Neutrophil (primary cell): ENCODE data around the gene CDC25B.

Source experiments
- H3K27ac ChIP-seq: fragments of 200-600 bp; sonication (generic); 2 replicates; pipeline ENCODE4 v1.5.1; 2016; ENCODE audit warnings: mild to moderate bottlenecking, moderate library complexity
- H3K27me3 ChIP-seq: fragments of 200-600 bp; sonication (generic); 2 replicates; pipeline ENCODE4 v1.6.0; 2016; ENCODE audit warnings: mild to moderate bottlenecking
- H3K36me3 ChIP-seq: fragments of 200-600 bp; sonication (generic); 2 replicates; pipeline ENCODE4 v1.5.1; 2017
- H3K4me1 ChIP-seq, 2 experiments: fragments of 200-600 bp in 1 of 2; sonication (generic) in 1 of 2; 1 replicate in 1 of 2; 2 replicates in 1 of 2; pipeline versions ENCODE4 v1.5.1 to v1.6.1; 2013 to 2016; ENCODE audit warnings: low read depth in 1 of 2, low read length in 1 of 2, mild to moderate bottlenecking in 1 of 2, moderate library complexity in 1 of 2; ENCODE audit not compliant: control insufficient read depth in 1 of 2, insufficient read depth in 1 of 2
- H3K4me3 ChIP-seq, 2 experiments: fragments of 200-600 bp in 1 of 2; sonication (generic) in 1 of 2; 1 replicate in 1 of 2; 2 replicates in 1 of 2; pipeline ENCODE4 v1.5.1; 2013 to 2016; ENCODE audit warnings: low read depth in 1 of 2, low read length in 1 of 2, mild to moderate bottlenecking in 1 of 2, moderate library complexity in 1 of 2
- H3K9me3 ChIP-seq: fragments of 200-600 bp; sonication (generic); 2 replicates; pipeline ENCODE4 v1.5.1; 2016
- CTCF ChIP-seq: fragments of 200-600 bp; sonication (generic); IDR thresholded peaks from 2 replicates; pipeline ENCODE4 v1.5.1; 2016; ENCODE audit warnings: antibody characterized with exemption

Gene CDC25B

DNA sequence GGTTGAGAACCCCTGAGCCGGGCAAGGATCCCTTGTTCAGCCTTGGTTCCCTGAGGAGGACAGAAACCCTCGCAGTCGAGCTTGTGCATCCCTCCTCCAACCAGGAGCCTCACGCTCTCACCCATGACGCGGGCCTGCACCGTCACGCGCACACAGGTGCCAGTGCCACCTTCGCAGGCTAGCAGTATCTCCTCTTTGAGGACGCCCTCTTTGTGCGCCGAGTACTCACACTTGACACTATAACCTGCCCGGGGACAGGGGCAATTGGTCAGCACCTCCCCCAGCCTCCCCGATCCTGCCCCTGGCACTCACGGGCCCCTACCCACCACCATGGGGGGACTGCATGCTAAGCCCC, 41.9 kb upstream of the CDC25B start:
- no peak for TF ChIP-seq CTCF
- H3K27me3 ChIP-seq = peaks cover 7% of the 10 kb centered on the region
- peaks cover 18 to 22% of the 10 kb centered on the region in 2 experiments for H3K4me1 ChIP-seq
- H3K27ac ChIP-seq = no peak overlapping the region
- peaks cover 58% of the 10 kb centered on the region for H3K36me3 ChIP-seq
- no peaks in the 10 kb centered on the region for H3K9me3 ChIP-seq
- no peak overlapping the region for H3K4me3 ChIP-seq

- H3K27ac ChIP-seq = no peak overlapping the region
- H3K9me3 ChIP-seq = no peaks in the 10 kb centered on the region
- peaks cover 59% of the 10 kb centered on the region for H3K36me3 ChIP-seq
- peaks cover 18 to 22% of the 10 kb centered on the region in 2 experiments for H3K4me1 ChIP-seq
- H3K4me3 ChIP-seq = no peak overlapping the region
- peaks cover 7% of the 10 kb centered on the region for H3K27me3 ChIP-seq
- no peak for TF ChIP-seq CTCF
Measured at GRCh38 chr20:3755269-3755668, 40.8 kb upstream of the CDC25B start.

DNA sequence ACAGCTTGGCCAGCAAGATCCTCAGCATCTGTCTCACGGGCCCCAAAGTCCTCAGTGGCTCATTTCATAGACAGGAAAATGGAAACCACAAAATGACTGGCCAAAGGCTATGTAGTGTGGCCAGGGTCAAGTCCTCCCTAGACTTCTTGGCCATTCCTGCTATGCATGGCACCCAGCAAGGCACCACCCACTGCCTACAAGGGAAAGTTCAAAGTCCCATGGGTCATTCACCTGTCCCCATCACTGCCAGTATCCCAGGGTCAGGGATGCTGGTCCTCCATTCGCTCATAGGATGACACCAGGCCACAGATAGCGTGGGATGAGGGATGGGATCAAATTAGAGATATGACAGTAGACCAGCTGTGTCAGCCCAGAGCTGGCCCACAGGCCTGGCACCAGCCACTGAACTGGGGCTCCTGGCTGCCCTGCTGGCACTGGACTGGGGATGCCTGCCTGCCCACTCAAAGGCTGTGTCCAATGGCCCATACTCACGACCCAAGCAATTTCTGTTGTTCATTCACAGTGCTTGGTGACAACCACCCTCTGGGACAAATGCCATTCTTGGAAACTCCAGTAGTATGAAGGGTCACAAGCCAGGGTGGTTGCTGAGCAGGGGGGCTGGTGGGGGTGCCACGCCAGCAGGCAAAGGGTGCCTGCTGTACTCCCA, 40.2 kb upstream of the CDC25B start:
- Histone ChIP-seq H3K27me3 (peaks cover 7% of the 10 kb centered on the region), H3K4me3 (no peak overlapping the region), H3K27ac (no peak overlapping the region), H3K9me3 (no peaks in the 10 kb centered on the region), H3K36me3 (peaks cover 55% of the 10 kb centered on the region), H3K4me1 (peaks cover 18 to 23% of the 10 kb centered on the region in 2 experiments)
- TF ChIP-seq CTCF = no peak

DNA sequence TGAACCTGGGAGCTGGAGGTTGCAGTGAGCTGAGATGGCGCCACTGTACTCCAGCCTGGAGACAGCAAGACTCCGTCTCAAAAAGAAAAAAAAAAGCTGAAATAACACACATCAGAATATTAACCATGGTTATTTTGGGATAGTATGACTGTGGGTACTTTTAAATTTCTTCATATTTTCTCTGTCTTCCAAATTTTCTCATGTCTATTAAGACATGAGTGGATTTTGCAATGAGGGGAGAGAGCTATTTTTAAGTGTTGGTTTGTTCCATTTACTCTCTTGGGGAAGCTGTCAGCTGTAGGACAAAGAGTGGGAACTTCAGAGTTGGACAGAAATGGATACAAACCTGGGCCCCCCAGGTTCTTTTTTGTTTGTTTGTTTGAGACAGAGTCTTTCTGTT, 38.8 kb upstream of the CDC25B start:
- Histone ChIP-seq H3K4me1 (peaks cover 10 to 18% of the 10 kb centered on the region in 2 experiments), H3K4me3 (no peak overlapping the region), H3K36me3 (peaks cover 47% of the 10 kb centered on the region), H3K9me3 (no peaks in the 10 kb centered on the region), H3K27ac (no peak overlapping the region), H3K27me3 (peaks cover under 1% of the 10 kb centered on the region)
- no peak for TF ChIP-seq CTCF

DNA sequence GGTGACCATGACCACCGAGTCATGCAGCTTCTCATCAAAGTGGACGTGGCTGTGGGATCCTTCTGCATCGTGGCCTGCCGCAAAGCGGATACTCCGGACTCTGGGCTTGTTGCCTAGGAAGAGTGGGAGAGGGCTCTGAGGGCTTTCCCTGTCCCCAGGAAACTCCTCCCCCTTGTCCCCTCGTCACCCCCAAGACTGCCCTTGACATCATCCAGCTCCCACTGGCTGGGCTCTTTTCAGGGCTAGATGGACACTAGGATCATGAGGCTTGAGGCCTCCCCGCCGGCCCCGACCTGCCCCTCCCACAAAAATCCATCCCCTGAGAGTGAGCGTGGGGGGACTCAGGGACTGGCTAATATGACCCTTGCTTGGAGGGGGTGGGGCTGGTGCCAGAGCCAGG, 37.5 kb upstream of the CDC25B start:
- Histone ChIP-seq H3K4me3 (no peak overlapping the region), H3K36me3 (peaks cover 45% of the 10 kb centered on the region), H3K4me1 (peaks cover 15 to 16% of the 10 kb centered on the region in 2 experiments), H3K9me3 (no peaks in the 10 kb centered on the region), H3K27ac (no peak overlapping the region), H3K27me3 (no peaks in the 10 kb centered on the region)
- TF ChIP-seq CTCF = no peak
